Measurements from ENCODE around the gene RAB11FIP4.

RAB11FIP4 gene

GRCh38 chr17:31508288-31509094 is 117.0 kb downstream of the RAB11FIP4 start:
- DNase-seq, result peak; percentile 64

DNA sequence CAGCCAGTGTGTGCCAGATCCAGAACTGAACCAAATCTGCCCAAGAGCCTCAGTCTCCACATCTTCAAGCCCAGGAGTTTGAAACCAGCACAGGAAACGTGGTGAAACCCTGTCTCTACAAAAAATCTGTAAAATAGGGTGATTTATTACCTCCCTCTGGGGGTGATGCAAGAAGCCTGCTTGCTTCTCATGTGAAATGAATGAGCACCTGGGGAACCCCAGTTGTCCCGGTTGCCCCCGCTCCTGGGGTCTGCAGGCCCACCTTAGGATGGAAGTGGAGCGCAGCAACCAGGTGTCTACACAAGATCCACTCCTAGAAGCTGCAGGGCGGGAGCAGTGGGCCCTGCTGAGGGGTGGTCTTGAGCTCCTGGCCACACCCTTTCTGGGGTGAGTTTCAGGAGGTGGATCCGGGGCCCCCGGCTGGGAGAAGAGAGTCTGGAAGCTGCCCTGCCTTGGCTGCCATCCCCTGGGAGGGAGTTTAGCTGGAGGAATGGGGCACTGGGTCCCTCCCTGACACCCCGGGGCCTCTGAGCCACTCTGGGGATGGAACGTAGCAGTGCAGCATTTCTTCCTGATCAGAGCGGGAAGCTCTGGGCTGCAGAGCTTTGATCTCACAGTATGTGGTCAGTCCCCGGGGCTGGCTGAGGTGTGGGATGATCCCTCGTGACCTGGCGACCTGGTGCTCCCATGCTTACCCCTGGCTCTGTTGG is 117.8 kb downstream of the RAB11FIP4 start:
- no peak for DNase-seq

GRCh38 chr17:31509805-31510177 is 118.3 kb downstream of the RAB11FIP4 start:
- DNase-seq, result no peak

GRCh38 chr17:31510308-31511194 is 119.1 kb downstream of the RAB11FIP4 start:
- DNase-seq, result no peak

DNA sequence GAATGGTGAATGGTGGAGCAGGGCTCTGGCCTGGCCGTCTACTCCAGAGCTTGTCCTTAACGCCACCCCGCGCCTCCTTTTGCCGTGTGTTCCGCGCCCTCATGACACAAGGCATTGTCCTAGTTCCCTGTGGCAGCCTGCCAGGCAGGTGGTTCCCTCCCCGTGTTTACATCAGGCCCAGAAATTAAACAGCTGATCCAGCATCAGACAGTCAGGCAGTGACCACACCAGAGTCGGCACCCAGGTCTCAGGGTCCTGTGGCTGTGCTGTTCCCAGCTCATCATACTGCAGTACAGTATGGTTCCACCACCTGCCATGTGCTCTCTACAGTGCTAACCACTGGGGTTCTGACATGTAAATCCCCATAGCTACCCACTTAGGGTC is 119.7 kb downstream of the RAB11FIP4 start:
- no peak for DNase-seq

DNA sequence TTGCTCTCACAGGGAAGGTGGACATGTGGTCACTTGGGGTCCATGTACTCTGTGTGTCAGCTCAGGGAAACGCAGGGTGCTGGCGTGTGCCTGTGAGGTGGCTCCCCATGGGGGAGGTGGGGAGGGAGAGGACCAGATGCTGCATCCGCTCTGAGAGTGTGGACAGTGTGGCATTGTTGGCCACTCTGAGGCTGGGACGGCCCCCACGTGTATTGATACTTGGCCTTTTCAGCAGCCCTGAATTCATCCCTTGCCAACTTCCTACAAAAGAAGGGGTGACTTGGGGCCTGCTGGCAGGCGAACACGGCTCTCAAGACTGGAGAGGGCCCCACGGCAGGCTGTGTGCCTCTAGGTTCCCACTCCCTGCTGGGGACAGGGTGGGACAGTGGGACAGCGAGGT is 120.1 kb downstream of the RAB11FIP4 start:
- DNase-seq, result no peak

DNA sequence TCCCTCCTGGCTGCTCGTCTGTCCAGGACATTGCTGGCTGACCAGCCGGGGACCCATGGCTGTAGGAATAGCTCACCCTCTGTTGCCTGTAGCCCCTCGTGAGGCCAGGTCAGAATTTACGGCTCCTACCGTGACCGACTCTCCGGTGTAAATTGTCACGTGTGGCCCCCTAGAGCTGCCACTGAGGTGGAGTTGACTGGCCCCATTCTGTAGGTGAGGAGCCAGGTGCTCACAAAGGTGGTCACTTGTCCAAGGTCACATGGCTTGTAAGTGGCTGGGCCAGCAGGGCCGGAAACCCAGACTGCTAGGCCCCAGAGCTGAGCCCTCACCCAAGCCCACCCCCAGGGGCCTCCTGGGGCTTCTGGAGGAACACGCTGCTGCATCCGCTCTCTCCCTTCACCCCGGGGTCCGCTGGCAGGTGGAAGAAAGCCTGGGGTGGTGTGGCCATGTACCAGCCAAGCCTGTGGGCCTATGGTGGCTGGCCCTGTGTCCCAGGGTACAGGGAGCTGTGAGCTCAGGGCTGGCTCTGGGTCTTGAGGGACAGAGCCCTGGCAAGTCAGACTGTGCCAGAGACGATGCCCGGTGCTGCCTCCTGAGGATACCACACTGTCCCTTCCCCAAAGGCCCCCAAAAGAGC is 120.7 kb downstream of the RAB11FIP4 start:
- DNase-seq, result no peak

GRCh38 chr17:31512796-31513195 is 121.3 kb downstream of the RAB11FIP4 start:
- no peak for DNase-seq

- DNase-seq, result no peak
Measured at GRCh38 chr17:31513731-31514427, 122.4 kb downstream of the RAB11FIP4 start.

DNA sequence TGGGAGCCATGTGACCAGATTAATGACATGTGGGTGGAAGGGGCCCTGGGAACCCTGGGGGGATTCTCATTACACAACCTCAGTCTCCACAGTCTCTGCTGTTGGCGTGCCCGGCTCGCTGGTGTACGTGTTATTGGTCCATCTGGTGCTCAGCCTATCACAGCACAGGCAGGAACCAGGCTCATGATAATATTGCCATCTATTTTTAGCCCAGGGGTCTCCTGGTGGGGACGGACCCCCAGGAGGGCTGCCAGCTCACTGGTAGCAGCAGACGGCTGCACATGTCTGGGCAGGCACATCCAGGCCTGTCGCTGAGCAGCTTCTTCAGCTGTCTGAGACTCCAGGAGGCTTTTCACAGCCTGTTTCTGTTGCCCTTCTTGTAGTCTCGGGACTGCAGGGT is 123.8 kb downstream of the RAB11FIP4 start:
- DNase-seq, result no peak

GRCh38 chr17:31517524-31517923 is 126.0 kb downstream of the RAB11FIP4 start:
- no peak for DNase-seq

GRCh38 chr17:31518478-31518877 is 127.0 kb downstream of the RAB11FIP4 start:
- DNase-seq, result no peak

GRCh38 chr17:31521632-31522283 is 130.3 kb downstream of the RAB11FIP4 start:
- no peak for DNase-seq

- no peak for DNase-seq
Measured at GRCh38 chr17:31522284-31522931, 130.9 kb downstream of the RAB11FIP4 start.

- no peak for DNase-seq
Measured at GRCh38 chr17:31522987-31523495, 131.6 kb downstream of the RAB11FIP4 start.

DNA sequence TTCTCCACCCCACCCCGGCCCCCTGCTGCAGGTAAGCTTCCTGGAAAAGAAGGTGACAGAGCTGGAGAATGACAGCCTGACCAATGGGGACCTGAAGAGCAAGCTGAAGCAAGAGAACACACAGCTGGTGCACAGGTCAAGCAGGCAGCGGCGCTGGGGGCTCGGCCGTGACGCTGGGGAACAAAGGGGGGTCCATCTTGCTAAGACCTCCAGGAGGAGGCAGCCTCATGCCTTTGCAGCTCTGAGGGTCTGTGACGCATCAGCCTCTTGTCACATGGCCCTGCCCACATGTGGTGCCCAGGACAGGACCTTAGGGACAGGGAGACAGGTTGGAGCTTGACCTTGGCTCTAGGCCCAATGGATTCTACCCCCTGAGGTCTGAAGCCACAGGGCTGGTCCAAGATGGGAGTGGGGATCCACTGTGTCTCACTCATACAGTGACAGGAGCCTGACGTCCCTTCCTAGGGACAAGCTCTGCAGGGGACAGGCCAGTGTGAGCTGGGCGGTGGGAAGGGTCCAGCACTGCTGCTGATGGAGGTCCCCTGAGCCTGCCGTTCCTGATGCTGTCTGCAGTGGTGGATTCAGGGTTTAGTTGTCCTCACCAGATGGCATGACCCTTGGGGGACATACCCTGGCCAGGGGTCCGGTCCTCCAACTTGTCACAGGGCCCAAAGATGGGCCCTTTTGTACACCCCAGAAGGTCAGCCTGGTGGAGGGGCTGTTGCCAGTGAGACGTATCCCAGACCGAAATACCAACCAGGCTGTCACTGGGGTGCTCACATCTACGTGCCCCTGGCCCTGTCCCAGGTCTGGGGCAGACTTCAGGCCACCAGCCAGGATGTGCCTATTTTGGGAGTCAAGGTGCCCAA is 132.6 kb downstream of the RAB11FIP4 start:
- DNase-seq, result no peak

GRCh38 chr17:31524926-31525800 is 133.7 kb downstream of the RAB11FIP4 start:
- DNase-seq, result peak; percentile 90

GRCh38 chr17:31525801-31526549 is 134.5 kb downstream of the RAB11FIP4 start:
- no peak for DNase-seq

Data from activated T-cell treated with anti-CD3 and anti-CD28 coated beads, Interleukin-2, amount 50 U/mL, for 1 hour (primary cell).